Activated gamma-delta T cell treated with anti-CD3 and anti-CD28 coated beads, Interleukin-2, amount 50 U/mL, for 16 hours (primary cell): ENCODE results near the gene NAT14.

Experiments used
- DNase-seq: peaks from one replicate; pipeline ENCODE4 v3.0.0-alpha.2; 2020; ENCODE audit warnings: low read depth

NAT14 gene

GRCh38 chr19:55536366-55536765 is 51.4 kb downstream of the NAT14 start:
- DNase-seq = no peak
